ENCODE data around the gene KBTBD8.

GRCh38 chr3:66956742-66957141 is 41.4 kb upstream of the KBTBD8 start:
- TF ChIP-seq, protein P1, sequence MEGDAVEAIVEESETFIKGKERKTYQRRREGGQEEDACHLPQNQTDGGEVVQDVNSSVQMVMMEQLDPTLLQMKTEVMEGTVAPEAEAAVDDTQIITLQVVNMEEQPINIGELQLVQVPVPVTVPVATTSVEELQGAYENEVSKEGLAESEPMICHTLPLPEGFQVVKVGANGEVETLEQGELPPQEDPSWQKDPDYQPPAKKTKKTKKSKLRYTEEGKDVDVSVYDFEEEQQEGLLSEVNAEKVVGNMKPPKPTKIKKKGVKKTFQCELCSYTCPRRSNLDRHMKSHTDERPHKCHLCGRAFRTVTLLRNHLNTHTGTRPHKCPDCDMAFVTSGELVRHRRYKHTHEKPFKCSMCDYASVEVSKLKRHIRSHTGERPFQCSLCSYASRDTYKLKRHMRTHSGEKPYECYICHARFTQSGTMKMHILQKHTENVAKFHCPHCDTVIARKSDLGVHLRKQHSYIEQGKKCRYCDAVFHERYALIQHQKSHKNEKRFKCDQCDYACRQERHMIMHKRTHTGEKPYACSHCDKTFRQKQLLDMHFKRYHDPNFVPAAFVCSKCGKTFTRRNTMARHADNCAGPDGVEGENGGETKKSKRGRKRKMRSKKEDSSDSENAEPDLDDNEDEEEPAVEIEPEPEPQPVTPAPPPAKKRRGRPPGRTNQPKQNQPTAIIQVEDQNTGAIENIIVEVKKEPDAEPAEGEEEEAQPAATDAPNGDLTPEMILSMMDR (IDR thresholded peaks at IDR 0.05): no peak
- TF ChIP-seq POLR2A (IDR thresholded peaks at IDR 0.05): no peak
- TF ChIP-seq POLR2AphosphoS5 (IDR thresholded peaks at IDR 0.05): no peak
- TF ChIP-seq EP300 (IDR thresholded peaks at IDR 0.05; ENCODE audit: low read depth): no peak

Data from transverse colon (tissue), 4 donors.